Retinal pigment epithelial cell (primary cell): ENCODE data around the gene LHPP.

Experiments used
- DNase-seq: peaks from one replicate; pipeline ENCODE4 v3.0.0-alpha.2; 2010; ENCODE audit warnings: low read depth
- H3K4me3 ChIP-seq: 2 replicates; pipeline ENCODE4 v1.5.1; 2011; ENCODE audit warnings: mild to moderate bottlenecking, low read length, control low read depth, moderate library complexity
- CTCF ChIP-seq: conservative IDR thresholded peaks from 2 replicates; pipeline ENCODE4 v1.5.1; 2011; ENCODE audit warnings: low read depth, low read length, control low read depth, inconsistent platforms

The LHPP gene

DNA sequence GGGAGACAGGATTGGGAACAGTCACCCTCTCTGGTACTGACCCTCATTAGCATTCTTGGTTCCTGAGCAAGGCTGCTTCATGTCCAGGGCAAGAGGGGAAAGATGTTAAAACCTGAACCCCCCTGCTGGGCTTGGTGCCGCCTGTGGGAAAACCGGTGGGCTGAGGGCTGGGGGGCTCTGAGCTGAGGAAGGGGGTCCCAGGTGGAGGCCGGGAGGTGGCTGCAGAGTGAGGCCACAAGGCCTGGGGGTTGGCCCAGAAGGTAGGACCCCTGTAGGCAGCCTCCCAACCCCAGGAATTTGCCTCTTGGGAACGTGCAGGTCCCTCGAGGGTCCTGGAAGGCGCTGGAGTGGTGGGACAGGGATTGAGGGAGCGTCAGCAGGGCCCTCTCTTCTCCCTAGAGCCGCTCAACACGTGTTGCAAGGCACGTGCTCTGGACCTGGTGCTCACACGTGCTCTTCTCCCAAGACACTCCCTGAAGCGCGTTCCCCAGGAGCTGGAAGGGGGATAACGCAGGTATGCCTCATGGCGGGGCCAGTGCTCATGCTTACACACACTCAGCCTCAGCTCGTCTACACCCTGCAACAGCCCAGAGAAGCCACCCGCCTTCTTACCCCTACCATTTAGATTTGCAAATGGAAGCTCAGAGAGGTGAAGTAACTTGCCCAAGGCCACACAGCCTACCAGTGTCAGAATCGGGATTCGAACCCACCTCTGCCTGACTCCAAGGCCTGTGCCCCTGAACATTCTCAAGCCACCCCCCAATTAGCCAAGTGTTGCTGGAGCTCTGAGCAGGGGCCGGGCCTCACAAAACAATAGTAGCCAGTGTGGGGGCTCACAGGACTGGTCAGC, 64.4 kb downstream of the LHPP start:
- no peak for DNase-seq
- no peak for TF ChIP-seq CTCF
- no peak overlapping the region for H3K4me3 ChIP-seq

DNA sequence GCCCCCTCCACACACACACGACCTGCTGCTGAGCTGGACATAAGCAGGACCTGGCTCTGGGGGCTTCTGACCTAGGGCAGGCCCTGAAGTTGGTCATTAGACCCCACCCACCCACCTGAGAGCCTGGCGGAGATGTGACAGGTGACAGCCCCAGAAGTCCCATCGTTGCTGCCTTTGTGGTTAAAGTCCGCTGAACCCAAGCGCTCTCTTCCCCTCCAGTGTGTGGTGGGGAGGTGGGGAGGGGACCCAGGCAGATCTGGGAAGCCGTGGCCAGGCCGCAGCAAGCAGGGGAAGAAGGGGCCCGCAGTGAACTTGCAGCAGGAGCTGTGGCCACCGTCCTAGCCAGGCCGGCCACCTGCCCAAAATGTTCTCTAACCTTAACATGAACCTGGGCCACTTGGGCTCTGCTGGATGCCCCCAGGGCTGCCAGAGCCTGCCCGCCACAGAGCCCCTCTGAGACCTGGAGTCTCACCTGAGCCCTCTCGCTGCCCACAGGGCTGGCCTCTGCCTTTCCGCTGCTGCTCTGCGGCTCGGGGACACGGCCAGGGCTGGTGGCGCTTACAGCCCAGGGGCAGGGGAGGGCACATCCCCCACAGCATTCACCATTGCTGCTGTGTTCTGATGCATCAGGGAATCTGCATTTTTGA, 65.1 kb downstream of the LHPP start:
- TF ChIP-seq CTCF: no peak
- no peak for DNase-seq
- H3K4me3 ChIP-seq: no peak overlapping the region

DNA sequence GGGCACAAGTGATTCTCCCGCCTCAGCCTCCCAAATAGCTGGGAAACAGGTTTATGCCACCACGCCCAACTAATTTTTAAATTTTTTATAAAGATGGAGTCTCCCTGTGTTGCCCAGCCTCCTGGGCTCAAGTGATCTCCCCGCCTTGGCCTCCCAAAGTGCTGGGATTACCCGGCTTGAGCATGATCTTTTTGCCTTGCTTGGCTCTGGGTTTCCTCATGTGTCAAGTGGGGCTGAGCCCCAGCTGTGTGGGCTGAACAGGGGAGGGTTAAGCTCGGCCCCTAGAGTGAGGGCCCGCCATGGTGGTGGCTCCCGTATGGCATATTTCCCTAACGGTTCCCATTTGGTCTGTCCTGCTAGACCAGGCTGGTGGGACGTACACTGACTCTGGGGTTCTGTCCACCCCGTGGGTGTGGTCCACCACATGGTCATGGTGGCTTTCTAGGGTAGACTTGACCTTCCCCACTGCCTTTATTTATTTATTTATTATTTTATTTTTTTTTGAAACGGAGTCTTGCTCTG, 66.3 kb downstream of the LHPP start:
- no peak for TF ChIP-seq CTCF
- DNase-seq: no peak
- H3K4me3 ChIP-seq: no peak overlapping the region

GRCh38 chr10:124529661-124530214, 68.1 kb downstream of the LHPP start:
- H3K4me3 ChIP-seq: no peak overlapping the region
- no peak for DNase-seq
- TF ChIP-seq CTCF: no peak

GRCh38 chr10:124530215-124530665, 68.6 kb downstream of the LHPP start:
- no peak overlapping the region for H3K4me3 ChIP-seq
- TF ChIP-seq CTCF: peak; percentile 91
- peak; percentile 29 for DNase-seq

- TF ChIP-seq CTCF: no peak
- DNase-seq: no peak
- H3K4me3 ChIP-seq: no peak overlapping the region
Observed at GRCh38 chr10:124530816-124531215, 69.2 kb downstream of the LHPP start.
